ENCODE results near the gene SH3PXD2A. TPM values are rescaled to one million over a fixed set of nuclear protein-coding genes. Genes with fewer than 3 reads are reported as not detected.

The SH3PXD2A gene
- total and polyA plus RNA-seq, 2 of the 4 experiments (the other 2 are of a cell fraction), result 6.3 to 23.0 TPM

DNA sequence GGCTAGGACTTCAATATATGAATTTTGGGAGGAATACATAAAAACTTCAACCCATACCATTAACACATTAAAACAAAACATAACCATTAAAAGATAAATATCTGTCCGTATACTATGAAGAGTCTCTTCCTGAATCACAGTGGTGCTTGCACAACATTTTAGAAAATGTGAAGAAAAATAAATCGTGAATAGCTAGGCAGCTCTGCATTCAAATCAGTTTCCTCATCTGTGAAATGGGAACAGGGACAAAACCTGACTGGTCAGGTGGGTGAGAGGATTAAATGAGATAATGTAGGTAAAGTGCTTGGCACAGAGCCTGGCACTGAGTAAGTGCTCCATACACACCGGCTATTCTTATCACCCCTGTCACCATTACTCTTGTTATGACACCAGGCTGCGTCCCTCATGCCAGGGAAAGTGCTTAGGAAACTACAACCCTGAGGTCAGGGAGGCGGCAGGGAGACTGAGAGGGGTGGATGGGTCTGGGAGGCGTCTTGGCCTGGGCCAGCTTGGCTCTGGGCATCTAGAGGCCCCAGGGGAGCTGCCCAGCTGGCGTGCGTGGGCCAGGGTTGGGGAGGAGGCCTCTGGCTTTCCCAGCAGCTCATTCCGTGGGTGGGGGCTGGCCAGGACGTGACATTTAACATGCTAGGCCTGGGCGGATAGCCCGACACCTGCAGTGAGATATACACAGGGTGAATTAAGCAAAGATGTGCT, 78.3 kb downstream of the SH3PXD2A start:
- intact Hi-C loops (cut with micrococcal nuclease) (loop anchor here (5.0 kb wide), 1 partner anchor 60 kb away; no protein-coding TSS in a partner anchor), in situ Hi-C loops (cut with MboI; ENCODE audit: low sequenced_read_pairs) (no loop called here), dilution Hi-C loops (cut with HindIII; ENCODE audit: low sequenced_read_pairs, unreplicated experiment) (no loop called here)
- no peak overlapping the region; the same call in 1 of the 2 replicates for H3K23ac ChIP-seq (ENCODE audit: low read depth, low read length)
- H3K9me1 ChIP-seq (ENCODE audit: insufficient read depth, low read length), result peaks cover 12% of the 10 kb centered on the region
- no peak overlapping the region for H3K56ac ChIP-seq (ENCODE audit: extremely low read depth, insufficient read depth, low read length)
- H3K27ac ChIP-seq (ENCODE audit: insufficient read depth, low read length), result no peak overlapping the region
- H2BK5ac ChIP-seq (ENCODE audit: low read depth, low read length, poor library complexity, severe bottlenecking), result no peak overlapping the region
- WGBS, 2 experiments (ENCODE audit: extremely low coverage in 2 of 2, insufficient read length in 1 of 2), result 87% methylated on average over 6 of the region's 12 CpGs; no CpG with 5 or more reads in 1 of the 2 experiments
- H3K36me3 ChIP-seq (ENCODE audit: control insufficient read depth, insufficient read depth, low read length), result no peaks in the 10 kb centered on the region
- H3K9ac ChIP-seq (ENCODE audit: low read depth, low read length), result no peak overlapping the region
- CTCF ChIA-PET, result no interaction called here
- peaks cover 18% of the 10 kb centered on the region for H3K4me1 ChIP-seq (ENCODE audit: control insufficient read depth, insufficient read depth, low read length)
- no peak overlapping the region for H2AFZ ChIP-seq (replicated peaks; ENCODE audit: low read length, poor library complexity)
- H3K4me2 ChIP-seq (ENCODE audit: low read depth, low read length), result no peak overlapping the region
- H2BK15ac ChIP-seq (ENCODE audit: low read depth, low read length), result no peak overlapping the region
- H2AK9ac ChIP-seq (replicated peaks; ENCODE audit: low read depth, low read length, poor library complexity), result peak overlapping the region; percentile 67
- H3K79me1 ChIP-seq (ENCODE audit: low read depth in 1 of 2, low read length in 2 of 2), result peaks cover 0 to 22% of the 10 kb centered on the region in 2 experiments; a peak in 2 of 4 replicates
- H2AK5ac ChIP-seq (ENCODE audit: low read depth, low read length), result no peak overlapping the region
- DNase-seq (peak; percentile 23), ATAC-seq (ENCODE audit: low read depth) (no peak)
- no peak for TF ChIP-seq RCOR1 (IDR thresholded peaks at IDR 0.05; ENCODE audit: insufficient replicate concordance, low read length)
- TF ChIP-seq CEBPB (IDR thresholded peaks at IDR 0.05; ENCODE audit: low read depth, low read length), result 0 out of 2 replicates have a peak, but pooled peaks have one; percentile 20
- TF ChIP-seq POLR2A (IDR thresholded peaks at IDR 0.05; ENCODE audit: low read depth, low read length), result no peak
- TF ChIP-seq USF2 (IDR thresholded peaks at IDR 0.05; ENCODE audit: low read depth, low read length), result no peak
- peak; percentile 32; the same call in 1 of the 2 replicates for TF ChIP-seq MAZ (IDR thresholded peaks at IDR 0.05; ENCODE audit: borderline replicate concordance, low read depth, low read length)
- H2BK120ac ChIP-seq (ENCODE audit: low read depth, low read length), result no peak overlapping the region
- peaks cover 13% of the 10 kb centered on the region for H4K20me1 ChIP-seq (ENCODE audit: insufficient read depth, low read length)
- H3K9me3 ChIP-seq (ENCODE audit: control insufficient read depth, insufficient read depth, low read length), result peaks cover 4% of the 10 kb centered on the region
- H4K91ac ChIP-seq (ENCODE audit: insufficient read depth, low read depth, low read length), result no peak overlapping the region
- no peak overlapping the region for H3K14ac ChIP-seq (replicated peaks; ENCODE audit: low read depth, low read length)
- H3K18ac ChIP-seq (ENCODE audit: low read depth, low read length), result no peak overlapping the region
- no peak overlapping the region for H4K5ac ChIP-seq (ENCODE audit: low read depth, low read length)
- H3K4ac ChIP-seq (ENCODE audit: low read depth, low read length), result no peak overlapping the region; the same call in 1 of the 2 replicates
- no peak overlapping the region for H2BK20ac ChIP-seq (ENCODE audit: low read depth, low read length)
- POLR2A ChIA-PET (ENCODE audit: unreplicated experiment), result no interaction called here
- no peak overlapping the region for H3K4me3 ChIP-seq (ENCODE audit: insufficient read depth, low read depth, low read length)
- no TSS peak for BruUV-seq (replicated peaks)
- H4K8ac ChIP-seq (ENCODE audit: low read depth in 2 of 2, low read length in 2 of 2), result no peak overlapping the region
- no peaks in the 10 kb centered on the region for H3K27me3 ChIP-seq (ENCODE audit: control insufficient read depth, insufficient read depth, low read length)
